Gastroesophageal sphincter (tissue), 4 donors: ENCODE measurements around the gene SYTL5. TPM values are rescaled to one million over a fixed set of nuclear protein-coding genes. Genes with fewer than 3 reads are reported as not detected.

Source experiments
- ATAC-seq: fragments of 150-250 bp; one replicate; pipeline ENCODE4 v1.9.1; 2016; ENCODE audit warnings: mild to moderate bottlenecking, moderate library complexity
- H3K27ac ChIP-seq, 4 donors: fragments of 200-600 bp; sonication (generic) in 3 of 4; 1 replicate in 3 of 4; 2 replicates in 1 of 4; pipeline ENCODE4 v1.5.1; 2016 to 2019
- H3K27me3 ChIP-seq: fragments of 200-600 bp; sonication (generic); one replicate; pipeline ENCODE4 v1.5.1; 2019
- H3K36me3 ChIP-seq, 2 donors: fragments of 200-600 bp; sonication (generic); one replicate each; pipeline ENCODE4 v1.5.1; 2019; ENCODE audit warnings: control low read depth in 1 of 2
- H3K4me1 ChIP-seq, 3 donors: fragments of 200-600 bp; sonication (generic); 1 replicate in 2 of 3; 2 replicates in 1 of 3; pipeline ENCODE4 v1.5.1; 2016 to 2019; ENCODE audit warnings: control low read depth in 2 of 3
- H3K4me3 ChIP-seq, 2 donors: fragments of 200-600 bp; sonication (generic); one replicate each; pipeline ENCODE4 v1.5.1; 2019; ENCODE audit warnings: mild to moderate bottlenecking in 1 of 2, moderate library complexity in 1 of 2
- H3K9me3 ChIP-seq, 3 donors: fragments of 200-600 bp; sonication (generic); one replicate each; pipeline ENCODE4 v1.5.1; 2017 to 2019; ENCODE audit warnings: control low read depth in 2 of 3
- CTCF ChIP-seq, 4 experiments: fragments of 200-600 bp in 2 of 4; fragments of 450-650 bp in 2 of 4; sonication (generic) in 1 of 4; IDR thresholded peaks; one replicate each; pipeline ENCODE4 v1.5.1; 2017 to 2019; ENCODE audit warnings: antibody characterized with exemption in 4 of 4, mild to moderate bottlenecking in 2 of 4, moderate library complexity in 2 of 4
- EP300 ChIP-seq: sonication (generic); formaldehyde crosslinking; IDR thresholded peaks from one replicate; pipeline ENCODE4 v1.6.1; 2017; ENCODE audit warnings: antibody characterized with exemption, mild to moderate bottlenecking
- POLR2A ChIP-seq, 2 donors: fragments of 450-650 bp; IDR thresholded peaks; one replicate each; pipeline ENCODE4 v1.6.1; 2017; ENCODE audit warnings: antibody characterized with exemption in 2 of 2, mild to moderate bottlenecking in 2 of 2, moderate library complexity in 1 of 2
- POLR2AphosphoS5 ChIP-seq: sonication (generic); formaldehyde crosslinking; IDR thresholded peaks from one replicate; pipeline ENCODE4 v1.6.1; 2017; ENCODE audit warnings: antibody characterized with exemption
- WGBS, 2 donors: methylation state at CpG; one replicate each; pipeline ENCODE4 v1.1.5; 2018; ENCODE audit warnings: low coverage in 1 of 2; 5-methylcytosine and 5-hydroxymethylcytosine counted together
- total RNA-seq, 4 donors: library from RNA; depleted of rRNA; stranded (reverse); fragments of >200 nt; gene quantifications; one replicate each; pipeline ENCODE4 v1.1.0, GENCODE V29; 2016

SYTL5 gene
- total RNA-seq, 4 donors from 2014 or later, result 0.08 to 1.3 (median 0.13) TPM; not detected in 1

GRCh38 chrX:38044701-38045100, 38.3 kb downstream of the SYTL5 start:
- Histone ChIP-seq H3K27ac (no peak overlapping the region), H3K4me3 (no peak overlapping the region), H3K9me3 (no peaks in the 10 kb centered on the region), H3K36me3 (no peaks in the 10 kb centered on the region), H3K4me1 (no peaks in the 10 kb centered on the region), H3K27me3 (no peaks in the 10 kb centered on the region)
- TF ChIP-seq EP300, result no peak
- no peak for TF ChIP-seq POLR2AphosphoS5
- no peak for TF ChIP-seq CTCF (IDR thresholded peaks at IDR 0.05)
- TF ChIP-seq POLR2A (IDR thresholded peaks at IDR 0.05), result no peak
- no peak for ATAC-seq
- 32 to 58% methylated on average over 2 to 3 of the region's 3 CpGs for WGBS, 2 donors

- H3K4me3 ChIP-seq, result no peak overlapping the region
- no peak for TF ChIP-seq POLR2A (IDR thresholded peaks at IDR 0.05)
- no peak for ATAC-seq
- WGBS, 2 donors, result 46 to 48% methylated on average over 2 to 3 of the region's 3 CpGs
- H3K4me1 ChIP-seq, result no peaks in the 10 kb centered on the region
- H3K9me3 ChIP-seq, result no peaks in the 10 kb centered on the region
- H3K27ac ChIP-seq, result no peak overlapping the region
- no peaks in the 10 kb centered on the region for H3K27me3 ChIP-seq
- H3K36me3 ChIP-seq, result no peaks in the 10 kb centered on the region
Measured at GRCh38 chrX:38045538-38046096, 39.3 kb downstream of the SYTL5 start.

GRCh38 chrX:38048886-38049285, 42.5 kb downstream of the SYTL5 start:
- Histone ChIP-seq H3K9me3 (no peaks in the 10 kb centered on the region), H3K27ac (no peak overlapping the region), H3K4me3 (no peak overlapping the region), H3K27me3 (no peaks in the 10 kb centered on the region), H3K4me1 (no peaks in the 10 kb centered on the region), H3K36me3 (no peaks in the 10 kb centered on the region)
- 85% methylated on average over 1 of the region's 1 CpG; no CpG with 5 or more reads in 1 of the 2 donors for WGBS, 2 donors
- no peak for TF ChIP-seq CTCF (IDR thresholded peaks at IDR 0.05)
- ATAC-seq, result no peak

- no peaks in the 10 kb centered on the region for H3K9me3 ChIP-seq
- H3K4me3 ChIP-seq, result no peak overlapping the region
- no peaks in the 10 kb centered on the region for H3K36me3 ChIP-seq
- ATAC-seq, result no peak
- no peak overlapping the region for H3K27ac ChIP-seq
- no peak for TF ChIP-seq CTCF (IDR thresholded peaks at IDR 0.05)
- no peak for TF ChIP-seq EP300
- no peak for TF ChIP-seq POLR2AphosphoS5
- TF ChIP-seq POLR2A (IDR thresholded peaks at IDR 0.05), result no peak
- no peaks in the 10 kb centered on the region for H3K4me1 ChIP-seq
- 17 to 38% methylated on average over 1 of the region's 1 CpG for WGBS, 2 donors
- no peaks in the 10 kb centered on the region for H3K27me3 ChIP-seq
Measured at GRCh38 chrX:38050806-38051205, 44.5 kb downstream of the SYTL5 start.

- H3K4me1 ChIP-seq, result no peaks in the 10 kb centered on the region
- TF ChIP-seq POLR2AphosphoS5 (no peak), CTCF (IDR thresholded peaks at IDR 0.05) (no peak), EP300 (no peak), POLR2A (IDR thresholded peaks at IDR 0.05) (no peak)
- ATAC-seq, result no peak
- H3K27ac ChIP-seq, result no peak overlapping the region
- no peaks in the 10 kb centered on the region for H3K27me3 ChIP-seq
- H3K4me3 ChIP-seq, result no peak overlapping the region
- H3K36me3 ChIP-seq, result no peaks in the 10 kb centered on the region
- WGBS, 2 donors, result 53 to 60% methylated on average over 1 of the region's 1 CpG
- no peaks in the 10 kb centered on the region for H3K9me3 ChIP-seq
Measured at GRCh38 chrX:38052096-38052495, 45.7 kb downstream of the SYTL5 start.
